Fibroblast of lung (primary cell): ENCODE data around the gene BBS1. TPM values are rescaled to one million over a fixed set of nuclear protein-coding genes. Genes with fewer than 3 reads are reported as not detected.

Experiments used
- DNase-seq, 2 donors: peaks; one replicate each; pipeline versions ENCODE4 v3.0.0 to v3.0.0-alpha.2; 2010; ENCODE audit warnings: low read depth in 2 of 2
- H2AFZ ChIP-seq: 2 replicates; pipeline ENCODE4 v1.5.1; 2012; ENCODE audit warnings: low read length, control low read depth, inconsistent platforms
- H3K27ac ChIP-seq: 2 replicates; pipeline ENCODE4 v1.5.1; 2011; ENCODE audit warnings: low read length, control low read depth; ENCODE audit not compliant: insufficient read depth
- H3K27me3 ChIP-seq: 2 replicates; pipeline ENCODE4 v1.5.1; 2011; ENCODE audit warnings: mild to moderate bottlenecking, low read length; ENCODE audit not compliant: control insufficient read depth, insufficient read depth
- H3K36me3 ChIP-seq: 2 replicates; pipeline ENCODE4 v1.5.1; 2011; ENCODE audit warnings: low read length; ENCODE audit not compliant: control insufficient read depth, insufficient read depth
- H3K4me1 ChIP-seq: 2 replicates; pipeline ENCODE4 v1.5.1; 2011; ENCODE audit warnings: low read length; ENCODE audit not compliant: control insufficient read depth, insufficient read depth; ENCODE audit errors: extremely low read depth
- H3K4me2 ChIP-seq: 2 replicates; pipeline ENCODE4 v1.5.1; 2011; ENCODE audit warnings: low read length, control low read depth; ENCODE audit not compliant: insufficient read depth; ENCODE audit errors: extremely low read depth
- H3K4me3 ChIP-seq, 4 experiments: fragments of 200-600 bp in 1 of 4; sonication (generic) in 1 of 4; replicated peaks in 1 of 4; 2 replicates each; pipeline ENCODE4 v1.5.1; 2011 to 2016; ENCODE audit warnings: low read length in 4 of 4, low read depth in 3 of 4, mild to moderate bottlenecking in 3 of 4, control low read depth in 2 of 4, inconsistent platforms in 1 of 4, mixed read lengths in 1 of 4; ENCODE audit not compliant: insufficient read depth in 1 of 4; ENCODE audit errors: control extremely low read depth in 1 of 4
- H3K79me2 ChIP-seq: 2 replicates; pipeline ENCODE4 v1.5.1; 2012; ENCODE audit warnings: mild to moderate bottlenecking, low read length, inconsistent platforms; ENCODE audit not compliant: control insufficient read depth, insufficient read depth
- H3K9ac ChIP-seq: 2 replicates; pipeline ENCODE4 v1.5.1; 2011; ENCODE audit warnings: mild to moderate bottlenecking, low read length, control low read depth; ENCODE audit not compliant: insufficient read depth
- H3K9me3 ChIP-seq: 2 replicates; pipeline ENCODE4 v1.5.1; 2012; ENCODE audit warnings: low read depth, low read length; ENCODE audit not compliant: control insufficient read depth, insufficient read depth
- H4K20me1 ChIP-seq: 2 replicates; pipeline ENCODE4 v1.5.1; 2011; ENCODE audit warnings: low read length; ENCODE audit not compliant: control insufficient read depth, insufficient read depth; ENCODE audit errors: extremely low read depth
- CTCF ChIP-seq, 2 donors: IDR thresholded peaks in 1 of 2; conservative IDR thresholded peaks in 1 of 2; 1 replicate in 1 of 2; 2 replicates in 1 of 2; pipeline ENCODE4 v1.5.1; 2011 to 2012; ENCODE audit warnings: low read length in 2 of 2, control low read depth in 1 of 2, inconsistent platforms in 1 of 2, low read depth in 1 of 2, mild to moderate bottlenecking in 1 of 2
- EZH2 ChIP-seq: IDR thresholded peaks from 2 replicates; pipeline ENCODE4 v1.5.1; 2012; ENCODE audit warnings: low read length, control low read depth, mild to moderate bottlenecking; ENCODE audit errors: missing control alignments
- polyA plus RNA-seq, 2 donors: library from polyadenylated mRNA; depleted of rRNA in 1 of 2; stranded (reverse) in 1 of 2; unstranded in 1 of 2; fragments of >200 nt; gene quantifications; 2 replicates each; pipeline ENCODE4 v1.2.1, GENCODE V29; 2011 to 2012; ENCODE audit warnings: missing spikeins in 1 of 2
- total RNA-seq: library from RNA; depleted of rRNA; stranded (reverse); fragments of >200 nt; gene quantifications from 2 replicates; pipeline ENCODE4 v1.2.1, GENCODE V29; 2014

The BBS1 gene
- total and polyA plus RNA-seq, 2 donors (not counting 1 experiment from before 2014, with no cell fraction given), result 16.5 to 20.5 TPM

GRCh38 chr11:66561975-66562248, 51.5 kb downstream of the BBS1 start:
- H3K9me3 ChIP-seq, result no peaks in the 10 kb centered on the region
- H3K27me3 ChIP-seq, result peaks cover 12% of the 10 kb centered on the region
- no peak overlapping the region for H3K4me3 ChIP-seq
- no peaks in the 10 kb centered on the region for H3K79me2 ChIP-seq
- H3K9ac ChIP-seq, result no peak overlapping the region
- H3K4me1 ChIP-seq, result no peaks in the 10 kb centered on the region
- no peak overlapping the region for H3K27ac ChIP-seq
- DNase-seq, result no peak
- TF ChIP-seq CTCF (conservative IDR thresholded peaks at IDR 0.05 in 1 of 2, IDR thresholded peaks at IDR 0.05 in 1 of 2; ENCODE audit: low read depth in 1 of 2, low read length in 2 of 2), result no peak
- no peak overlapping the region for H2AFZ ChIP-seq
- H3K36me3 ChIP-seq, result no peaks in the 10 kb centered on the region
- H4K20me1 ChIP-seq, result no peaks in the 10 kb centered on the region
- H3K4me2 ChIP-seq, result no peak overlapping the region

- TF ChIP-seq EZH2 (no peak), CTCF (conservative IDR thresholded peaks at IDR 0.05 in 1 of 2, IDR thresholded peaks at IDR 0.05 in 1 of 2; ENCODE audit: low read depth in 1 of 2, low read length in 2 of 2) (no peak)
- no peak for DNase-seq
Measured at GRCh38 chr11:66562275-66562674, 51.8 kb downstream of the BBS1 start.

GRCh38 chr11:66562907-66563583, 52.6 kb downstream of the BBS1 start:
- no peak overlapping the region for H3K4me3 ChIP-seq
- no peaks in the 10 kb centered on the region for H4K20me1 ChIP-seq
- no peak for TF ChIP-seq EZH2
- TF ChIP-seq CTCF (conservative IDR thresholded peaks at IDR 0.05 in 1 of 2, IDR thresholded peaks at IDR 0.05 in 1 of 2; ENCODE audit: low read depth in 1 of 2, low read length in 2 of 2), result no peak
- no peak overlapping the region for H2AFZ ChIP-seq
- H3K9me3 ChIP-seq, result no peaks in the 10 kb centered on the region
- H3K36me3 ChIP-seq, result no peaks in the 10 kb centered on the region
- no peaks in the 10 kb centered on the region for H3K79me2 ChIP-seq
- H3K27ac ChIP-seq, result no peak overlapping the region
- no peak overlapping the region for H3K4me2 ChIP-seq
- H3K4me1 ChIP-seq, result no peaks in the 10 kb centered on the region
- H3K27me3 ChIP-seq, result peaks cover 13% of the 10 kb centered on the region
- no peak overlapping the region for H3K9ac ChIP-seq
- DNase-seq, result no peak

More at GRCh38 chr11:66562275-66562674, 51.8 kb downstream of the BBS1 start:
- Histone ChIP-seq H3K9me3 (no peaks in the 10 kb centered on the region), H3K36me3 (no peaks in the 10 kb centered on the region), H3K4me3 (no peak overlapping the region), H3K9ac (no peak overlapping the region), H3K79me2 (no peaks in the 10 kb centered on the region), H3K27ac (no peak overlapping the region), H4K20me1 (no peaks in the 10 kb centered on the region), H3K4me2 (no peak overlapping the region), H2AFZ (no peak overlapping the region), H3K4me1 (no peaks in the 10 kb centered on the region), H3K27me3 (peaks cover 14% of the 10 kb centered on the region)
